Astrocyte (in vitro differentiated cells and primary cell): ENCODE results near the gene HDAC3.

ENCODE experiments used
- CTCF ChIP-seq: IDR thresholded peaks from 2 replicates; pipeline ENCODE4 v1.5.1; 2011; ENCODE audit warnings: low read depth, mild to moderate bottlenecking, inconsistent platforms, low read length, moderate library complexity; ENCODE audit not compliant: insufficient read depth
- EZH2 ChIP-seq: IDR thresholded peaks from 2 replicates; pipeline ENCODE4 v1.6.1; 2012; ENCODE audit warnings: mild to moderate bottlenecking, low read length, inconsistent platforms; ENCODE audit not compliant: insufficient read depth

DNA sequence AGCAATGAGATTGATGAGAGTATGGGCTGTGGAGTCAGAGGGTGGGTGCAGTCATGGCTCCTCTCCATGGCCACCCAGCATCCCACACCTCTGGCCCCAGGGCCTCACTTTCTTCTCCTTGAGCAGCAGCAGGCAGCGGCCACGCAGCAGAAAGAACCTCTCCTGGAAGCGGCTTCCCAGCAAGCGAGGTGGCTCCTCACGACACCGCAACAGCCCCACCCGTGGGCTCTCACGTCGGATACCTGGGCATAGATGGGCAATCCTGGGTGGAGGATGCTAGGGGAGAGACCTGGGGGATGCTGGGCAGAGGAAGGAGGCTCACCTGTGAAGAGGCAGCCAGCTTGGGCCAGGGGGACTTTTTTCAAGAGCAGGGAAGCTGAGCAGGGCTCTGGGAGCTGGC is 19.7 kb upstream of the HDAC3 start:
- TF ChIP-seq EZH2 (no peak), CTCF (no peak)
